SK-N-SH (cell line): ENCODE data around the gene ABHD12. TPM values are rescaled to one million over a fixed set of nuclear protein-coding genes. Genes with fewer than 3 reads are reported as not detected.
A peak's percentile ranks its signal among the peaks of the same experiment; 100 is the strongest.

Experiments
- CTCF ChIA-PET: fragments of 300-600, 350-600 bp; formaldehyde crosslinking; extraction: SDS; loops from one replicate; lab custom pipeline; 2021; lab: Yijun Ruan, JAX
- POLR2A ChIA-PET: fragments of 350-600 bp; sonication (Branson Sonifier 250); formaldehyde crosslinking; extraction: SDS; loops from one replicate; lab custom pipeline; 2020; ENCODE audit warnings: antibody characterized with exemption, inconsistent platforms; lab: Yijun Ruan, JAX
- DNase-seq: peaks from one replicate; pipeline ENCODE4 v3.0.0; 2012
- H2AFZ ChIP-seq: fragments of 200-600 bp; sonication (generic); 2 replicates; pipeline ENCODE4 v1.8.1; 2016; ENCODE audit warnings: antibody characterized with exemption, mild to moderate bottlenecking, low read depth
- H3F3A ChIP-seq: fragments of 200-600 bp; sonication (generic); replicated peaks from 2 replicates; pipeline ENCODE3; 2016; ENCODE audit warnings: antibody characterized with exemption, mild to moderate bottlenecking; ENCODE audit not compliant: insufficient read depth
- H3K27ac ChIP-seq, 2 experiments: fragments of 200-500 bp in 1 of 2; fragments of 200-600 bp in 1 of 2; sonication (Bioruptor generic) in 1 of 2; sonication (generic), shearing (Covaris generic) in 1 of 2; 2 replicates each; pipeline versions ENCODE4 v1.5.1 to v1.6.1; 2014 to 2016; ENCODE audit warnings: low read depth in 2 of 2, inconsistent platforms in 1 of 2, low read length in 1 of 2, mild to moderate bottlenecking in 1 of 2, mixed read lengths in 1 of 2
- H3K27me3 ChIP-seq: fragments of 200-600 bp; sonication (generic), shearing (Covaris generic); 2 replicates; pipeline ENCODE4 v1.6.1; 2016; ENCODE audit warnings: mixed run types; ENCODE audit not compliant: insufficient read depth
- H3K36me3 ChIP-seq, 2 experiments: fragments of 200-500 bp in 1 of 2; fragments of 200-600 bp in 1 of 2; sonication (Bioruptor generic) in 1 of 2; sonication (generic) in 1 of 2; replicated peaks in 1 of 2; 2 replicates each; pipeline versions ENCODE3 to v1.5.1; 2014 to 2016; ENCODE audit warnings: low read length in 1 of 2, mild to moderate bottlenecking in 1 of 2; ENCODE audit not compliant: insufficient read depth in 2 of 2, control insufficient read depth in 1 of 2
- H3K4me1 ChIP-seq, 2 experiments: fragments of 200-500 bp in 1 of 2; fragments of 200-600 bp in 1 of 2; sonication (Bioruptor generic) in 1 of 2; sonication (generic), shearing (Covaris generic) in 1 of 2; 2 replicates each; pipeline versions ENCODE4 v1.5.1 to v1.6.1; 2014 to 2016; ENCODE audit warnings: low read depth in 1 of 2, low read length in 1 of 2, mixed run types in 1 of 2; ENCODE audit not compliant: insufficient read depth in 2 of 2, control insufficient read depth in 1 of 2
- H3K4me2 ChIP-seq: fragments of 200-600 bp; sonication (generic), shearing (Covaris generic); 2 replicates; pipeline ENCODE4 v1.6.1; 2017; ENCODE audit warnings: mixed run types
- H3K4me3 ChIP-seq, 2 experiments: fragments of 200-500 bp in 1 of 2; fragments of 200-600 bp in 1 of 2; sonication (Bioruptor generic) in 1 of 2; sonication (generic), shearing (Covaris generic) in 1 of 2; 2 replicates each; pipeline versions ENCODE4 v1.5.1 to v1.8.1; 2014 to 2016; ENCODE audit warnings: low read depth in 2 of 2, inconsistent platforms in 1 of 2, low read length in 1 of 2, mild to moderate bottlenecking in 1 of 2, mixed read lengths in 1 of 2, moderate library complexity in 1 of 2
- H3K79me2 ChIP-seq: fragments of 200-600 bp; sonication (generic); 2 replicates; pipeline ENCODE4 v1.8.1; 2017; ENCODE audit warnings: mild to moderate bottlenecking; ENCODE audit not compliant: insufficient read depth
- H3K9ac ChIP-seq: fragments of 200-600 bp; sonication (generic); 2 replicates; pipeline ENCODE4 v1.6.1; 2017; ENCODE audit warnings: mixed run types
- H3K9me2 ChIP-seq: fragments of 200-600 bp; sonication (generic); 2 replicates; pipeline ENCODE4 v1.6.1; 2017; ENCODE audit warnings: mixed run types
- H3K9me3 ChIP-seq: fragments of 200-600 bp; sonication (generic); 2 replicates; pipeline ENCODE4 v1.6.1; 2017; ENCODE audit warnings: mixed run types, mild to moderate bottlenecking, moderate library complexity
- H4K20me1 ChIP-seq: fragments of 200-600 bp; sonication (generic); 2 replicates; pipeline ENCODE4 v1.6.1; 2017; ENCODE audit warnings: mild to moderate bottlenecking, mixed run types; ENCODE audit not compliant: insufficient read depth
- CTCF ChIP-seq: fragments of 200-600 bp; sonication (generic); IDR thresholded peaks from 2 replicates; pipeline ENCODE4 v1.6.1; 2017; ENCODE audit warnings: antibody characterized with exemption, mild to moderate bottlenecking, moderate library complexity
- EP300 ChIP-seq, 2 experiments: IDR thresholded peaks; 2 replicates each; pipeline versions ENCODE4 v1.4.0 to v1.6.1; 2012; ENCODE audit warnings: borderline replicate concordance in 1 of 2, low read depth in 1 of 2, low read length in 1 of 2
- EZH2phosphoT487 ChIP-seq: fragments of 200-600 bp; sonication (generic); IDR thresholded peaks from 2 replicates; pipeline ENCODE4 v1.6.1; 2017; ENCODE audit warnings: low read depth, mixed run types, mild to moderate bottlenecking, antibody characterized with exemption, moderate library complexity, borderline replicate concordance
- FOSL2 ChIP-seq: IDR thresholded peaks from 2 replicates; pipeline ENCODE4 v1.4.0; 2012; ENCODE audit warnings: low read depth, mild to moderate bottlenecking, moderate library complexity, borderline replicate concordance
- FOXJ3 ChIP-seq: sonication (generic); formaldehyde crosslinking; IDR thresholded peaks from 2 replicates; pipeline ENCODE4 v1.5.1; 2020; ENCODE audit warnings: mild to moderate bottlenecking, missing genetic modification reagents
- FOXM1 ChIP-seq: IDR thresholded peaks from 2 replicates; pipeline ENCODE4 v1.4.0; 2012; ENCODE audit warnings: low read depth, mild to moderate bottlenecking
- GABPA ChIP-seq: IDR thresholded peaks from 2 replicates; pipeline ENCODE4 v1.4.0; 2012; ENCODE audit warnings: low read depth, mild to moderate bottlenecking
- GATA2 ChIP-seq: sonication (generic); formaldehyde crosslinking; IDR thresholded peaks from 2 replicates; pipeline ENCODE4 v1.5.0; 2020; ENCODE audit warnings: mild to moderate bottlenecking, missing genetic modification reagents
- IRF3 ChIP-seq: fragments of 150-350 bp; IDR thresholded peaks from 2 replicates; pipeline ENCODE4 v1.6.1; 2016; ENCODE audit warnings: mild to moderate bottlenecking, low read depth, low read length
- JUND ChIP-seq: IDR thresholded peaks from 2 replicates; pipeline ENCODE4 v1.4.0; 2012
- MXI1 ChIP-seq: IDR thresholded peaks from 2 replicates; pipeline ENCODE4 v1.6.1; 2012; ENCODE audit warnings: mild to moderate bottlenecking, low read depth, low read length, improper control_type of control experiment
- POLR2AphosphoS5 ChIP-seq: IDR thresholded peaks from 2 replicates; pipeline ENCODE4 v1.6.1; 2012; ENCODE audit warnings: low read depth, low read length
- RAD21 ChIP-seq: IDR thresholded peaks from 2 replicates; pipeline ENCODE4 v1.6.1; 2012; ENCODE audit warnings: mild to moderate bottlenecking, low read length
- RCOR1 ChIP-seq: fragments of 150-350 bp; IDR thresholded peaks from 2 replicates; pipeline ENCODE4 v1.6.1; 2017; ENCODE audit warnings: antibody characterized with exemption, low read length
- RFX5 ChIP-seq: IDR thresholded peaks from 2 replicates; pipeline ENCODE4 v1.6.1; 2012; ENCODE audit warnings: mild to moderate bottlenecking, improper control_type of control experiment, low read length
- RXRA ChIP-seq: IDR thresholded peaks from 2 replicates; pipeline ENCODE4 v1.4.0; 2012; ENCODE audit warnings: low read depth, mild to moderate bottlenecking, borderline replicate concordance
- SIN3A ChIP-seq: IDR thresholded peaks from 2 replicates; pipeline ENCODE4 v1.6.1; 2012; ENCODE audit warnings: low read depth, mild to moderate bottlenecking, low read length, moderate library complexity, borderline replicate concordance
- TAF1 ChIP-seq: IDR thresholded peaks from 2 replicates; pipeline ENCODE4 v1.6.1; 2012; ENCODE audit warnings: low read depth, mild to moderate bottlenecking, low read length, moderate library complexity, borderline replicate concordance
- TEAD4 ChIP-seq: IDR thresholded peaks from 2 replicates; pipeline ENCODE4 v1.4.0; 2012; ENCODE audit warnings: mild to moderate bottlenecking, borderline replicate concordance; ENCODE audit not compliant: insufficient read depth
- USF2 ChIP-seq: fragments of 150-350 bp; IDR thresholded peaks from 2 replicates; pipeline ENCODE4 v1.6.1; 2017; ENCODE audit warnings: antibody characterized with exemption, low read length, low read depth, borderline replicate concordance
- WGBS: methylation state at CpG from one replicate; pipeline ENCODE4 v1.1.6; 2017; ENCODE audit warnings: low lambda C conversion rate; 5-methylcytosine and 5-hydroxymethylcytosine counted together
- polyA plus RNA-seq, 3 experiments: library from polyadenylated mRNA; depleted of rRNA; stranded (reverse); fragments of >200 nt; gene quantifications; 2 replicates each; pipeline ENCODE4 v1.2.3, GENCODE V29; 2012
- TF ChIP-seq, protein P1 (sequence below): IDR thresholded peaks from 2 replicates; pipeline ENCODE4 v1.4.0; 2012; ENCODE audit warnings: low read depth
- TF ChIP-seq, protein P2 (sequence below): IDR thresholded peaks from 2 replicates; pipeline ENCODE4 v1.4.0; 2012; ENCODE audit warnings: low read depth, borderline replicate concordance

Gene ABHD12
- polyA plus RNA-seq, 1 of the 3 experiments (the other 2 are of a cell fraction), result 33.5 TPM

GRCh38 chr20:25310268-25310920 lies 80.2 kb downstream of the ABHD12 start (continued):
- TF ChIP-seq CTCF (peak; percentile 61), USF2 (no peak), MXI1 (peak; percentile 8), SIN3A (no peak), JUND (peak; percentile 90), EP300 (IDR thresholded peaks at IDR 0.05; ENCODE audit: borderline replicate concordance in 1 of 2, low read depth in 1 of 2, low read length in 1 of 2) (peak; percentile 36 to 63; a peak in 2 of 4 replicates), GABPA (no peak), RFX5 (no peak)
- TF ChIP-seq, protein P1, sequence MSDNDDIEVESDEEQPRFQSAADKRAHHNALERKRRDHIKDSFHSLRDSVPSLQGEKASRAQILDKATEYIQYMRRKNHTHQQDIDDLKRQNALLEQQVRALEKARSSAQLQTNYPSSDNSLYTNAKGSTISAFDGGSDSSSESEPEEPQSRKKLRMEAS, result 0 out of 2 replicates have a peak, but pooled peaks have one; percentile 42

DNA sequence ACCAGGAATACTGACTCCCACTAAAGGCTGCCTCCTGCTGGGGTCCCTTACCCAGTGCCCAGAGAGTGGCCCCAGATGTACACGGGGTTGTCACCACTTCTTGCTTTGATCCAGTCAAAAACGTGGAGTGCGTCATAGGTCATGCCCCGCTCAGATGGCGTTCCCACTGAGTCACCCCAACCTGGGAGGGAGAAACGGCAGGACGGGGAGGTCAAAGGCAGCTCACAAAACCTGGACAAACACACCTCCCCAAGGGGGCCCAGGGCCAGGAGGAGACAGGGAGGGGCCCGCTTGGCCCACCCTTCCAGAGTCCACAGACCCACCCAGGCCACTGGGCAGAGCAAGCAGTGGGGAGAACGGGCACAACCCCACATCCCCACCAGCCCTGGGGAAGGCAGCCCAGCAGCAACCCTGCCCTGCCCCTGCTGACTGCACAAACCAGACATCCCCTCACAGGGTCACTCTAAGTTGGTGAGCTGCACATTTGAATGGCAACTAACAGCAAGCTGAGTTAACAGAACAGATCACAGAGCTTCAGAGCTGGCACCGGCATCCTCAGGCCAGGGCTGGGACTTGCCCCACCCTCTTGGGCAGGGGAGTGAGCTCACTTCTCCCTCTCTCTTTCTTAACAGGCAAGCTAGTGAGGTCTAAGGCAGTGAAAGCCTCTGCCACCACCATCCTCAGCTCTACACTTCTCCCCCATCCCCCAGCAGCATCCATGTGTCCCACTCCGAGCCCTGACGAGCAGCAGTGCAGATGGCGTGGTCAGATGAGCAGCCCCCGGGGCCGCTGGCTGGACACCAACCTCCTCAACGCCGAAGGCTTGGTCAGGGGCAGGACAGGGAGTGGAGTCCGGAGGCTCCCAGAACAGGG lies 81.0 kb downstream of the ABHD12 start:
- no peak for TF ChIP-seq TEAD4
- peak; percentile 62; the same call in 1 of the 2 replicates for TF ChIP-seq RXRA
- no peak for TF ChIP-seq FOXM1
- TF ChIP-seq MXI1, result peak; percentile 50; the same call in 1 of the 2 replicates
- TF ChIP-seq EP300 (IDR thresholded peaks at IDR 0.05; ENCODE audit: borderline replicate concordance in 1 of 2, low read depth in 1 of 2, low read length in 1 of 2), result no peak
- TF ChIP-seq POLR2AphosphoS5, result 0 out of 2 replicates have a peak, but pooled peaks have one; percentile 1
- TF ChIP-seq TAF1, result 0 out of 2 replicates have a peak, but pooled peaks have one; percentile 14
- no peak for TF ChIP-seq RFX5
- TF ChIP-seq IRF3, result no peak
- TF ChIP-seq RCOR1, result no peak
- TF ChIP-seq GATA2 (CRISPR knock-in tag), result no peak
- peak; percentile 29 for TF ChIP-seq FOSL2
- TF ChIP-seq FOXJ3 (CRISPR knock-in tag), result peak; percentile 28; the same call in 1 of the 2 replicates
- TF ChIP-seq RAD21, result peak; percentile 10; the same call in 1 of the 2 replicates
- TF ChIP-seq, protein P2, sequence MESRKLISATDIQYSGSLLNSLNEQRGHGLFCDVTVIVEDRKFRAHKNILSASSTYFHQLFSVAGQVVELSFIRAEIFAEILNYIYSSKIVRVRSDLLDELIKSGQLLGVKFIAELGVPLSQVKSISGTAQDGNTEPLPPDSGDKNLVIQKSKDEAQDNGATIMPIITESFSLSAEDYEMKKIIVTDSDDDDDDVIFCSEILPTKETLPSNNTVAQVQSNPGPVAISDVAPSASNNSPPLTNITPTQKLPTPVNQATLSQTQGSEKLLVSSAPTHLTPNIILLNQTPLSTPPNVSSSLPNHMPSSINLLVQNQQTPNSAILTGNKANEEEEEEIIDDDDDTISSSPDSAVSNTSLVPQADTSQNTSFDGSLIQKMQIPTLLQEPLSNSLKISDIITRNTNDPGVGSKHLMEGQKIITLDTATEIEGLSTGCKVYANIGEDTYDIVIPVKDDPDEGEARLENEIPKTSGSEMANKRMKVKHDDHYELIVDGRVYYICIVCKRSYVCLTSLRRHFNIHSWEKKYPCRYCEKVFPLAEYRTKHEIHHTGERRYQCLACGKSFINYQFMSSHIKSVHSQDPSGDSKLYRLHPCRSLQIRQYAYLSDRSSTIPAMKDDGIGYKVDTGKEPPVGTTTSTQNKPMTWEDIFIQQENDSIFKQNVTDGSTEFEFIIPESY, result no peak
- no peak for TF ChIP-seq EZH2phosphoT487
- TF ChIP-seq, all 33 proteins: peak for 7

More for the DNA sequence above, 81.0 kb downstream of the ABHD12 start:
- Histone ChIP-seq H3K4me2 (peak overlapping the region; percentile 77), H3F3A (peaks cover 23% of the 10 kb centered on the region), H3K27ac (peak overlapping the region; percentile 90 to 91), H3K27me3 (no peaks in the 10 kb centered on the region), H3K79me2 (no peaks in the 10 kb centered on the region), H3K4me1 (peaks cover 27 to 30% of the 10 kb centered on the region in 2 experiments; a peak in 3 of 4 replicates), H3K36me3 (peaks cover 0 to 6% of the 10 kb centered on the region in 2 experiments), H3K4me3 (peak overlapping the region; percentile 20 to 45; a peak in 3 of 4 replicates), H3K9ac (peak overlapping the region; percentile 75), H2AFZ (peak overlapping the region; percentile 47), H3K9me3 (no peaks in the 10 kb centered on the region), H4K20me1 (no peaks in the 10 kb centered on the region), H3K9me2 (no peaks in the 10 kb centered on the region)
- WGBS, result 32% methylated on average over 14 of the region's 18 CpGs
- ChIA-PET CTCF (interaction anchor here (0.9 to 3.4 kb wide), 6 partner anchors 9 to 89 kb away, joined by 3 to 21 read pairs (median 8); no protein-coding TSS in a partner anchor), POLR2A (interaction anchor here (1.4 kb wide), 1 partner anchor 98 kb away, joined by 3 read pairs; the partner anchor contains the start of gene GINS1)
- peak; percentile 82 for DNase-seq
